Subcutaneous adipose tissue (tissue), 4 donors: ENCODE measurements around the gene ACSM3. TPM values are rescaled to one million over a fixed set of nuclear protein-coding genes. Genes with fewer than 3 reads are reported as not detected.

Experiments used
- CTCF ChIP-seq: fragments of 450-650 bp; IDR thresholded peaks from one replicate; pipeline ENCODE4 v1.5.1; 2016; ENCODE audit warnings: low read depth, mild to moderate bottlenecking, control low read depth, antibody characterized with exemption, moderate library complexity
- small RNA-seq: library from RNA; depleted of rRNA; stranded (forward); fragments of <200 nt; gene quantifications from one replicate; pipeline ENCODE3, GENCODE V24; 2016
- total RNA-seq, 4 donors: library from RNA; depleted of rRNA; stranded (reverse); fragments of >200 nt; gene quantifications; one replicate each; pipeline ENCODE4 v1.1.0, GENCODE V29; 2016

The ACSM3 gene
- total RNA-seq, 4 donors from 2014 or later: 0.66 to 4.4 (median 1.6) TPM

- no peak for TF ChIP-seq CTCF
Observed at GRCh38 chr16:20846551-20846950, 82.7 kb downstream of the ACSM3 start.

Small RNA genes lying within 50 kb of the gene (small RNA-seq; reads per million reads assigned to genes)
- gene RF00618: not detected
- not detected for gene RNU6-944P

Other genes with a start within 250 kb of the ACSM3 start
- not detected for gene ACSM2B, start 187.6 kb upstream of the ACSM3 start, total RNA-seq
- gene ACSM1, start 66.3 kb upstream of the ACSM3 start, total RNA-seq: under 1 TPM in 1 of 4 donors, not detected in 3; 0.98 TPM
- 10 to 100 TPM; 36.9 to 65.1 (median 55.2) TPM for gene THUMPD1, start 22.2 kb upstream of the ACSM3 start, total RNA-seq
- gene ERI2, start 42.5 kb downstream of the ACSM3 start, total RNA-seq: 10 to 100 TPM; 14.7 to 61.0 (median 21.6) TPM
- gene REXO5, start 42.5 kb downstream of the ACSM3 start, total RNA-seq: 1 to 10 TPM; 3.6 to 6.5 (median 5.3) TPM
- 10 to 100 TPM; 34.8 to 68.6 (median 43.8) TPM for gene DCUN1D3, start 136.3 kb downstream of the ACSM3 start, total RNA-seq
- gene LYRM1, start 136.8 kb downstream of the ACSM3 start, total RNA-seq: 100 to 1,000 TPM in 1 of 4 donors, 10 to 100 TPM in 3; 37.1 to 106 (median 61.9) TPM